OCI-LY1 (cell line): ENCODE results near the gene CEP112.

Experiments
- EZH2 ChIP-seq: fragments of 200-600 bp; sonication (generic), shearing (Covaris generic); IDR thresholded peaks from 2 replicates; pipeline ENCODE4 v1.8.0; 2017; ENCODE audit warnings: borderline replicate concordance, mixed run types, mild to moderate bottlenecking, antibody characterized with exemption, low read length, moderate library complexity, mixed read lengths
- TF ChIP-seq, protein P1 (sequence below): fragments of 200-600 bp; sonication (generic), shearing (Covaris generic); IDR thresholded peaks from 2 replicates; pipeline ENCODE4 v1.5.1; 2017; ENCODE audit warnings: mild to moderate bottlenecking, antibody characterized with exemption, low read length, moderate library complexity, mixed read lengths

DNA sequence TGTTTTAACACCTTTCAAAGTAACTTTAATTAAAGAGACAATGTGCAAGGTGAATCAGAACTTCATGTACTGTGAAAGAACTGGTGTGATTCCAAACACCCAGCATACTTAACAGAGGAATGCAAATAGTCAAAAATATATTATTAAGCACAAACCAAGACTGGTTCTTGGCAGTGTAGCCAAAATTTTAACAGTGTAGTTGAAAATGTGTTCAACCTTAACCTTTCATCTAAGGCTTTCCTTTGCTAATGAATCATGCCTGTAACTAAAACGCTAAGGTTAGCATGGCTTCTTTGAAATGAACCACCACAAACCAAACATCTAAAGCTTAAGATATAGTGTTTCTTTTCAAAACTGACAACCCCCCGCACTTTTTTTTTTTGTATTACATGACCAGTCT is 484.2 kb downstream of the CEP112 start:
- no peak for TF ChIP-seq EZH2
- TF ChIP-seq, protein P1, sequence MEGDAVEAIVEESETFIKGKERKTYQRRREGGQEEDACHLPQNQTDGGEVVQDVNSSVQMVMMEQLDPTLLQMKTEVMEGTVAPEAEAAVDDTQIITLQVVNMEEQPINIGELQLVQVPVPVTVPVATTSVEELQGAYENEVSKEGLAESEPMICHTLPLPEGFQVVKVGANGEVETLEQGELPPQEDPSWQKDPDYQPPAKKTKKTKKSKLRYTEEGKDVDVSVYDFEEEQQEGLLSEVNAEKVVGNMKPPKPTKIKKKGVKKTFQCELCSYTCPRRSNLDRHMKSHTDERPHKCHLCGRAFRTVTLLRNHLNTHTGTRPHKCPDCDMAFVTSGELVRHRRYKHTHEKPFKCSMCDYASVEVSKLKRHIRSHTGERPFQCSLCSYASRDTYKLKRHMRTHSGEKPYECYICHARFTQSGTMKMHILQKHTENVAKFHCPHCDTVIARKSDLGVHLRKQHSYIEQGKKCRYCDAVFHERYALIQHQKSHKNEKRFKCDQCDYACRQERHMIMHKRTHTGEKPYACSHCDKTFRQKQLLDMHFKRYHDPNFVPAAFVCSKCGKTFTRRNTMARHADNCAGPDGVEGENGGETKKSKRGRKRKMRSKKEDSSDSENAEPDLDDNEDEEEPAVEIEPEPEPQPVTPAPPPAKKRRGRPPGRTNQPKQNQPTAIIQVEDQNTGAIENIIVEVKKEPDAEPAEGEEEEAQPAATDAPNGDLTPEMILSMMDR, result no peak
